SIG-M5 treated with dmso at 0.1 percent for 504 hours (cell line): ENCODE results near the gene ATP5ME.
"Not testable (repeated sequence)": the region's sequence is repeated elsewhere in the genome, so short reads cannot be mapped to it uniquely, and the experiment has no call there.

ENCODE experiments used
- DNase-seq: peaks from one replicate; lab custom pipeline; 2025; ENCODE audit not compliant: unreplicated experiment; lab: John Stamatoyannopoulos, UW

The ATP5ME gene

GRCh38 chr4:636628-637159 is 37.4 kb downstream of the ATP5ME start:
- no peak for DNase-seq

DNA sequence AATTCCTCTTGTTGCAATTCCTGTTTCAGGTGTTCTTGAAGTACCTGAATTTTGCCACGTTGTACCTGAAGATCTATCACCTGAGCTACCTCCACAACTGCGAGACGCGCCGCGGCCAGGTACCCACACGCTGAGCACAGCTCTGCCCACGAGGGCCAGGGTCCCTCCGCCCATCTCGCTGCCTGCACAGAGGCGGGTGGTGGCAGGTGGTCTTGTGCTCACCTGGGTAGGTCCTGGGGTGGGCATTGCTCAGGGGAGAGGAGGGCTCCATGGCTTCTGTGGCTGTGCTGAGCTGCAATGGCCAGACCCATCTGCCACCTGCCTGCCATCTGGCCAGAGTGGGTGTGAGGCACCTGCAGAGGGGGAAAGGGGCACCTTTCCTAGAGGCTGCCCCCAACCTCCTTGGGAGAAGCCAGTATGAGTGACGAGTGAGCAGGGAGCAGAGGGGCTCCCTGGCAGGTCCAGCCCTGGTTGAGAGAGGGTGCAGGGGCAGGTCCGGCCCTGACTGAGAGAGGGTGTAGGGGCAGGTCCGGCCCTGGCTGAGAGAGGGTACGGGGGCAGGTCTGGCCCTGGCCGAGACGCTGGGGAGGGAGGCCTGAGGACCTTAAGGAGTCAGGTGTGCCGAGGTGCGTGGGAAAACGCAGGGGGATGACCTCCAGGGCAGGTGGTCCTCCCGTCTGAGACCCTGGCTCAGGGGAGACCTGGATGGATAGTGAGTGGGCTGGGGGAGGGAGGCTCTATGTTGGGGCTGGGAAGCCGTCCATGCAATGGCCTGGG is 38.0 kb downstream of the ATP5ME start:
- DNase-seq: no peak

GRCh38 chr4:635066-635835 is 38.8 kb downstream of the ATP5ME start:
- not testable (repeated sequence) for DNase-seq

- no peak for DNase-seq
Observed at GRCh38 chr4:634599-634985, 39.5 kb downstream of the ATP5ME start.

DNA sequence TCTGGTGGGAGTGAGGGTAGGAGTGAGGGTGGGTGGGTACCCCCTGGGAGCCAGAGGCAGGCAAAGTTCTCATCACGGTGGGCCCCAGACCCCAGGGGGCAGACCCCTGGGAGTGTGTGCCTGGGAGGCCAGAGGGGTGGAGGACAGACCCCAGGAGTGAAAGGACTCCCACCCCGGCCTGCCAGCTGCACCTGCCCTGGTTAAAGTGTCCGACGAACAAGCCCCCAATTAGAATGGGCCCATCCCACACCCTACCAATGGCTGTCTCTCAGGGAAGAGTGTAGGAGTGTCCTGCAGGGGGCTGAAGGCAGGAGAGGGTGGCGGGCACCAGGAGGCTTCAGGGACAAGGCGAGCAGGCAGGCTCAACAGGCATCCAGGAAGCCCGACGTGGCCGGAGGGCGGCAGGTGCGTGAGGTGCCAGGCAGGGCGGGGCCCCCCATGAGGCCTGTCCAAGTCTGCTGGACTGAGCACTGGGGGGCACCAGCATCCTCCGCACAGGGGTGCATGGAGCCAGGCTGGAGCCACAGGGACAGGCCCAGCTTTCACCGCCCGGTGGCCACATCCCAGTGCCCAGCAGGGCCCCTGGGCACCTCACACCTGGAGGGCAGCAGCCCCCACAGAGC is 40.0 kb downstream of the ATP5ME start:
- no peak for DNase-seq

DNA sequence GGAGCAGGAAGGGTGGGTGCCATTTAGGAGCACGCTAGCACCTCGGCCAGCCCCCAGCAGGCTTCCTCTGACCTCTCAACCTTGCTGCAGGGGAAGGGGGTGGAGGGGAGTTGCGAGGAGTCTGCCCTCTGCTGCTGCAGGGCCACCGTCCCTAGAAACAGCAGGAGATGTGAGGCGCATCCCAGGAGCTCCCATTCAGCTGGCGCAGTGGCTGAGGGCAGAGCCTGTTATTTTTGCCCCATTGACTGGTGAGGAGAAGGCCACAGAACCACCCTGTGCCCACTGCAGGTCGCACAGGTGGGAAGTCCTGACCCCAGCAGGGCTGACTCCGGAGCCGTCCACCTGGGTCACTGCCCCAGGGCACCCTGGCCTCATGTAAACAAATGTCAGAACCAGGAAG is 40.7 kb downstream of the ATP5ME start:
- no peak for DNase-seq

GRCh38 chr4:632926-633325 is 41.1 kb downstream of the ATP5ME start:
- no peak for DNase-seq

DNA sequence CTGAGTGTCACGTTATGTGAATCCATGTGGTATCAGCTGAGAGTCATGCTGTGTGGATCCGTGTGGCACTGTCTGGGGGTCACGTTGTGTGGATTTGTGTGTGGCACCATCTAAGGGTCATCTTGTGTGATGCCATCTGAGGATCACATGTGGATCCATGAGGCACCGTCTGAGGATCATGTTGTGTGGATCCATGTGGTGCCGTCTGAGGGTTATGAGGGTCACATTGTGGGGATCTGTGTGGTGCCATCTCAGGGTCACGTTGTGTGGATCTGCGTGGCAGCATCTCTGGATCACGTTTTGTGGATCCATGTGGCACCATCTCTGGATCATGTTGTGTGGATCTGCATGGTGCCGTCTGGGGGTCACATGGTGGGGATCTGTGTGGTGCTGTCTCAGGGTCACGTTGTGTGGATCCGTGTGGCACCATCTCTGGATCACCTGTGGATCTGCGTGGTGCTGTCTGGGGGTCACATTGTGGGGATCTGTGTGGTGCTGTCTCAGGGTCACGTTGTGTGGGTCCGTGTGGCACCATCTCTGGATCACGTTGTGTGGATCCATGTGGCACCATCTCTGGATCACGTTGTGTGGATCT is 41.8 kb downstream of the ATP5ME start:
- DNase-seq: no peak

DNA sequence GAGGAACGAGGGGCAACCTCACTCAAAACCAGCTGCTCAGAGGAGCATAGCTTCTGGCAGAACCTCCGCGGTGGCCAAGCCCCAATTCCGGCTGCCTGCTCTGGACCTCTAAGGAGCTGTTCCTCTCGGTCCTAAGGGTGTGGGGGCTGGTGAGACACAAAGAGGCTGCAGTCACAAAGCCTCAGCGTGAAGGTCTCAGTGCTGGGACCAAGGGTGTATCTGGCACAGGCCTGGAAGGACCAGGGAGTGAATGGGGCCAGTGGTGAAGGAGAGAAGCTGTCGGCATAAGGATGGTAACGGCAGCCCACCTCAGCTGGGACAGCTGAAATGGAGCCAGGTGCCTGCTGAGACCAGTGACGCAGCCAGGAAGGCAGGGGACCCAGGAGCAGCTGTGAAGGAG is 43.4 kb downstream of the ATP5ME start:
- DNase-seq: no peak

DNA sequence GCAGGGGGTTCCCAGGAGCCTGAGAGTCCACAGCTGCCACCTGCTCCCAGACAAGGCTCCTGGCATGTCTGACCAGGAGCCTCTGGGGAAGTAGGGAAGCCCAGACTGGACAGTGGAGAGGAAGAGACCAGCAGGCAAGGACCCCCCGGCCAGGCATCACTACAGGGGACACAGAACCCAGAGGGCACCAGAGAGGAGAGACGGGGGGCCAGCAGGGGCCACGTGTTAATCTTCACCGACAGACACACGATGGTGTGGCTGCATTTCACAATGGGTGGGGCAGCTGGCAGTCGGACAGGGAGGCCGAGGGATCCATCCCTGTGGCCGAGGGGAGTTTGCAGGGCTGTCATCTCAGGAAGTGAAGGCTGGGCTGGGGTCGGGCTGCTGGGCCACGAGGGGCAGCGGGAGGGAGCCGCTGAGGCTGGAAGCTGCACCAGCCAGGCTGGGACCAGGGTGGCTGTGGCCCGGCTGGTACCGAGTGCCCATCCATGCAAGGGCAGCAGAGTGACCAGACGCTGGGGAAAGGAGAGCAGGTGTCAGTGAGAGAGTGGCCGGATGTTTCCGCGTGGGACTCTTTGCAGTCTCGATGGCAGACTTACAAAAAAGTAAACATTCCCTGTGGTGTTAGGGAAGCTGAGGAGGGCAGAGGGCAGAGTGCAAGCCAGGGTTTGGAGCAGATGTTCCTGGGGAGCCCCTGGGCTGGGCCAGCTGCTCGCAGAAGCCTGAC is 44.0 kb downstream of the ATP5ME start:
- no peak for DNase-seq

DNA sequence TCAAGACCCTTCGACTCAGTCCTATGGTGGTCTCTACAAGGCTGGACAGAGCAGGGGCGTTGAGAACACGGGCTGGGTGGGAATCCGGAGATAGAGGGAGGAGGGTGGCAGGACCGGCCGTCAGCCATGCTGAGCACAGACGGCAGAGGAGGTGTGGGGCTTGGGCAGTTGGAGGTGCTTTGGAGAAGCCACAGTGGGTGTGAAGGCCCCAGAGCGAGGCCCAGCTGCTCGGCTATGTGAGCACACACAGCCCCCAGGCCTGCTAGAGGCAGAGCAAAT is 44.5 kb downstream of the ATP5ME start:
- no peak for DNase-seq

GRCh38 chr4:628821-629635 is 45.0 kb downstream of the ATP5ME start:
- no peak for DNase-seq

- no peak for DNase-seq
Observed at GRCh38 chr4:628311-628741, 45.8 kb downstream of the ATP5ME start.

- DNase-seq: no peak
Observed at GRCh38 chr4:627347-628125, 46.5 kb downstream of the ATP5ME start.

DNA sequence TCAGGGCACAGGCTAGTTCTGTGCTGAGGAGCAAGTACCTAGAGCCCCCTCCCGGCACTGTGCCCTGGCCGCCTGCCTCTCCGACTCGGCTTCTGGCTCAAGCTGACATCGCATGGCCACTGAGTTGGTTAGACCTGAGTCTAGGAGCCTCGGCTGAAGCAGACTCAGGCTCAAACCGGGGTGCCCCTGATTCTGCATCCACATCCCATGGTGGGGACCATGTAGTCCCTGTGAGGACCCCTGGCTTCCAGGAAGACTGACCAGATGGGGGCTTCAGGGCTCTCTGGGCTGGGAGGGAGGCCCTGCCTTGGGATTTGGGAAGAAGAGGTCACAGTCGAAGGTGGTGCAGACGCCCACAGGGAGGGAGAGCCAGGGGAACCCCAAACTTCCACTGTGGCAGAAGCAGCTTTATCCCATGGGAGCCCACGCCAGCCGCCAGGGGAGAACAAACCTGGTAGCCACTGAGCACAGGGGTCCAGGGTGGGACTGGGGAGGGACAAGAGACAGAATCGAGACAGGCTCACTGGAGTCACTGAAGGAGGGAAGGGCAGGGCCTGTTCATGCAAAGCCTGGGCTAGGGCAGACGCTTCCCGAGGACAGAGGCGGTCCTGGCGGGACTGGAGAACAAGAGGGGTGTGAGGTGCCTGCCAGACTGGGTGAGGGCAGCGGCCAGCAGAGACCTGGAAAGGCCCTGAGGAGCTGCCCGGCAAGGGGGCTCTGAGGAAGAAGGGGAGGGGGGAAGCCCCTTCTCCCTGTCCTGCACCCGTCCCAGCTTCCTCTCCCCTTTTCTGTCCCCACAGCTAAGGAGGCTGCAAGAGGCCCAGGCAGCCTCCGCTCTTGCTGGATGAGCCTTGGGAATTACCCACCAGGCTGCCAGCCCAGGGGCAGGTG is 47.6 kb downstream of the ATP5ME start:
- DNase-seq: no peak

DNA sequence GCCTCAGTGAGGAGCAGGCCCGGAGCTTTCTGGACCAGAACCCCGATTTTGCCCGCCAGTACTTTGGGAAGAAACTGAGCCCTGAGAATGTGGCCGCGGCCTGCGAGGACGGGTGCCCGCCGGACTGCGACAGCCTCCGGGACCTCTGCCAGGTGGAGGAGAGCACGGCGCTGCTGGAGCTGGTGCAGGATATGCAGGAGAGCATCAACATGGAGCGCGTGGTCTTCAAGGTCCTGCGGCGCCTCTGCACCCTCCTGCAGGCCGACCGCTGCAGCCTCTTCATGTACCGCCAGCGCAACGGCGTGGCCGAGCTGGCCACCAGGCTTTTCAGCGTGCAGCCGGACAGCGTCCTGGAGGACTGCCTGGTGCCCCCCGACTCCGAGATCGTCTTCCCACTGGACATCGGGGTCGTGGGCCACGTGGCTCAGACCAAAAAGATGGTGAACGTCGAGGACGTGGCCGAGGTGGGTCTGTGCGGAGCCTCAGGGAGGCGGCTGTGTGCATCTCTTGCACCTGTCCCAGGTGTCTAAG is 48.4 kb downstream of the ATP5ME start:
- DNase-seq: no peak

DNA sequence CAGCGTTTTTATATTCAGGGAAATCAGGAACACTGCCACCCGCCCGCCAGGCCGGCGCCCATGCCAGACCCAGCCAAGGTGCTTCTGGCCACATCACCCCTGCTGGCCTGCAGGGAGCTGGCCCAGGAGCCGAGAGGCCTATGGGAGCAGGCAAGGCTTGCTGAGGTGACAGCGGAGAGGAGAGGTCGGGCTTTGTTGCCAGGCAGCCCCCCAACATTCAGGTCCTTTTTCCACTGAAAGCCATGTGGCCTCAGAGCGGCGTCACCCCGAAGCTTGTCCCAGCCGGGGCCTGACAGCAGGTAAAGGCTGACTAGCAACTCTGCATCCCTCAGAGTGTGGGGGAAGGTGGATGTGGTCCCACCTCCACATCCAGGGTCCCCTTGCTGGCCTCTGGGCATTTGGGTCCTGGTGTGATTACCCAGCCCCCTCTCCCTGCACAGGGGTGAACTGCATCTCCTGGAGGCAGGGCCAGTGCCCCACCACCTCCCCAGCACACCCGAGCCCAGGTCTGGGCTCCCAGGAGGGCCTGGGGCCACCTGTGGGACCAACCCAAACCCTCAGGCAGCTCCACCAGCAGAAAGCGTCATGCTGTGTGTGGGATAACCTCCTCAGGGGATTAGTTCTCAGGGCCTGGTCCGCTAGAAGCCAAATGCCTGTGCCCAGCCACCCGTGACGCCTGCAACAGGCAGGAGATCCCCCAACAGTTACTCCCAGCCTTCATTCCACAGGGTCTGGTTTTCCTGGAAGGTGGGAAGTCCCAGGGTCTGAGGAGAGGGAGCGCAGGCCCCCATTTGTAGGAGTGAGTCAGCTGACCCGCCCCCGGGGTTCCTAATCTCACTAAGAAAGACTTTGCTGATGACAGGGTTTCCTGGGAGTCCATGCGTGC is 49.1 kb downstream of the ATP5ME start, which contains the start of gene PDE6B:
Gene PDE6B, plus strand, starts transcription at position 869 of the 886 bp plus-strand sequence. CDS start 54 bp downstream, outside the sequence.
- DNase-seq: no peak
